Left hindlimb (tissue), 1 donor: ENCODE results near the gene RPL41.
"Not testable (repeated sequence)": the region's sequence is repeated elsewhere in the genome, so short reads cannot be mapped to it uniquely, and the experiment has no call there.

Experiments
- DNase-seq: peaks from one replicate; pipeline ENCODE4 v3.0.0-alpha.2; 2018

Gene RPL41

GRCh38 chr12:56103066-56103711 is 13.2 kb upstream of the RPL41 start:
- no peak for DNase-seq

- DNase-seq = no peak
These were observed 12.7 kb upstream of the RPL41 start for GRCh38 chr12:56103823-56104108.

GRCh38 chr12:56104109-56104814 is 12.2 kb upstream of the RPL41 start, which contains the start of gene PA2G4:
Gene PA2G4 (plus strand): TSS chr12:56104559. CDS start chr12:56104738, 179 bp downstream.
- peak; percentile 99 for DNase-seq

GRCh38 chr12:56104815-56105608 is 11.4 kb upstream of the RPL41 start:
- DNase-seq = no peak

- no peak for DNase-seq
These were observed 10.9 kb upstream of the RPL41 start for GRCh38 chr12:56105609-56105902.

- DNase-seq = no peak
These were observed 9.2 kb upstream of the RPL41 start for GRCh38 chr12:56107242-56107641.

GRCh38 chr12:56110571-56110970 is 5.9 kb upstream of the RPL41 start:
- DNase-seq = no peak

- DNase-seq = no peak
These were observed 2.3 kb upstream of the RPL41 start for GRCh38 chr12:56114084-56114483.

GRCh38 chr12:56115329-56115728 is 1.1 kb upstream of the RPL41 start:
- peak; percentile 45 for DNase-seq

GRCh38 chr12:56117082-56117706 is 761 bp downstream of the RPL41 start:
- DNase-seq = not testable (repeated sequence)

GRCh38 chr12:56117778-56118687 is 1.6 kb downstream of the RPL41 start, which contains the start of gene ZC3H10:
Gene ZC3H10 (plus strand): TSS chr12:56118266. CDS start chr12:56120563, 2,297 bp downstream.
- DNase-seq = peak; percentile 98

- DNase-seq = peak; percentile 38
These were observed 2.4 kb downstream of the RPL41 start for GRCh38 chr12:56118688-56119357.

GRCh38 chr12:56119361-56119796 is 2.9 kb downstream of the RPL41 start:
- DNase-seq = peak; percentile 86

- DNase-seq = no peak
These were observed 3.9 kb downstream of the RPL41 start for GRCh38 chr12:56120158-56120846.

GRCh38 chr12:56121204-56121870 is 4.9 kb downstream of the RPL41 start:
- no peak for DNase-seq

GRCh38 chr12:56122637-56123036 is 6.2 kb downstream of the RPL41 start:
- DNase-seq = no peak

GRCh38 chr12:56124133-56124532 is 7.7 kb downstream of the RPL41 start:
- DNase-seq = no peak

GRCh38 chr12:56126732-56127239 is 10.4 kb downstream of the RPL41 start:
- no peak for DNase-seq

GRCh38 chr12:56127485-56127887 is 11.1 kb downstream of the RPL41 start:
- no peak for DNase-seq
